ENCODE measurements around the gene FAM174C.

Gene FAM174C

GRCh38 chr19:1251330-1252220, 23.8 kb upstream of the FAM174C start:
- peak; percentile 78 for DNase-seq

- DNase-seq: peak; percentile 49
These were observed 23.0 kb upstream of the FAM174C start for GRCh38 chr19:1252221-1252820.

- peak; percentile 66 for DNase-seq
These were observed 22.4 kb upstream of the FAM174C start for GRCh38 chr19:1252821-1253513.

- DNase-seq: no peak
These were observed 21.7 kb upstream of the FAM174C start for GRCh38 chr19:1253514-1254080.

- no peak for DNase-seq
These were observed 21.2 kb upstream of the FAM174C start for GRCh38 chr19:1254081-1254527.

GRCh38 chr19:1254530-1255185, 20.7 kb upstream of the FAM174C start:
- DNase-seq: no peak

- DNase-seq: no peak
These were observed 19.9 kb upstream of the FAM174C start for GRCh38 chr19:1255186-1256161.

GRCh38 chr19:1256646-1257474, 18.5 kb upstream of the FAM174C start:
- DNase-seq: no peak

- no peak for DNase-seq
These were observed 17.7 kb upstream of the FAM174C start for GRCh38 chr19:1257475-1258162.

- DNase-seq: no peak
These were observed 17.2 kb upstream of the FAM174C start for GRCh38 chr19:1258163-1258492.

GRCh38 chr19:1258707-1259205, 16.6 kb upstream of the FAM174C start:
- DNase-seq: no peak

GRCh38 chr19:1259206-1259875, 16.0 kb upstream of the FAM174C start:
- DNase-seq: peak; percentile 71

GRCh38 chr19:1259876-1260748, 15.2 kb upstream of the FAM174C start:
- DNase-seq: peak; percentile 61

- peak; percentile 99 for DNase-seq
These were observed 14.4 kb upstream of the FAM174C start for GRCh38 chr19:1260749-1261537.

- no peak for DNase-seq
These were observed 13.9 kb upstream of the FAM174C start for GRCh38 chr19:1261538-1261797.

- DNase-seq: peak; percentile 62
These were observed 13.3 kb upstream of the FAM174C start for GRCh38 chr19:1261798-1262622.
